Astrocyte (in vitro differentiated cells and primary cell): Measurements from ENCODE around the gene TNFRSF17.

Experiments
- EZH2 ChIP-seq: IDR thresholded peaks from 2 replicates; pipeline ENCODE4 v1.6.1; 2012; ENCODE audit warnings: mild to moderate bottlenecking, low read length, inconsistent platforms; ENCODE audit not compliant: insufficient read depth
- TF ChIP-seq, protein P1 (sequence below): IDR thresholded peaks from 2 replicates; pipeline ENCODE4 v1.5.1; 2011; ENCODE audit warnings: low read depth, mild to moderate bottlenecking, inconsistent platforms, low read length, moderate library complexity; ENCODE audit not compliant: insufficient read depth

GRCh38 chr16:11979013-11979672, 14.1 kb downstream of the TNFRSF17 start:
- TF ChIP-seq, protein P1, sequence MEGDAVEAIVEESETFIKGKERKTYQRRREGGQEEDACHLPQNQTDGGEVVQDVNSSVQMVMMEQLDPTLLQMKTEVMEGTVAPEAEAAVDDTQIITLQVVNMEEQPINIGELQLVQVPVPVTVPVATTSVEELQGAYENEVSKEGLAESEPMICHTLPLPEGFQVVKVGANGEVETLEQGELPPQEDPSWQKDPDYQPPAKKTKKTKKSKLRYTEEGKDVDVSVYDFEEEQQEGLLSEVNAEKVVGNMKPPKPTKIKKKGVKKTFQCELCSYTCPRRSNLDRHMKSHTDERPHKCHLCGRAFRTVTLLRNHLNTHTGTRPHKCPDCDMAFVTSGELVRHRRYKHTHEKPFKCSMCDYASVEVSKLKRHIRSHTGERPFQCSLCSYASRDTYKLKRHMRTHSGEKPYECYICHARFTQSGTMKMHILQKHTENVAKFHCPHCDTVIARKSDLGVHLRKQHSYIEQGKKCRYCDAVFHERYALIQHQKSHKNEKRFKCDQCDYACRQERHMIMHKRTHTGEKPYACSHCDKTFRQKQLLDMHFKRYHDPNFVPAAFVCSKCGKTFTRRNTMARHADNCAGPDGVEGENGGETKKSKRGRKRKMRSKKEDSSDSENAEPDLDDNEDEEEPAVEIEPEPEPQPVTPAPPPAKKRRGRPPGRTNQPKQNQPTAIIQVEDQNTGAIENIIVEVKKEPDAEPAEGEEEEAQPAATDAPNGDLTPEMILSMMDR = no peak
- TF ChIP-seq EZH2 = no peak
